HCT116 (cell line): ENCODE results near the gene REXO4. TPM values are rescaled to one million over a fixed set of nuclear protein-coding genes. Genes with fewer than 3 reads are reported as not detected.

Experiments
- ATAC-seq: fragments of 200-7000 bp; cut with Tn5 transposase; 2 replicates; pipeline ENCODE4 v1.9.1; 2020; ENCODE audit warnings: mild to moderate bottlenecking, moderate library complexity
- BruUV-seq: library from RNA; stranded (reverse); fragments of 400-500 nt; replicated peaks from 2 replicates; lab custom pipeline; 2021; lab: Mats Ljungman, UMichigan
- CTCF ChIA-PET: fragments of 300-600 bp; sonication (Branson Sonifier 250); formaldehyde crosslinking; loops from one replicate; lab custom pipeline; 2021; ENCODE audit warnings: antibody characterized with exemption; lab: Charles Lee
- POLR2A ChIA-PET: fragments of 300-600, 350-600 bp; sonication (Branson Sonifier 250); formaldehyde crosslinking; loops from one replicate; lab custom pipeline; 2021; ENCODE audit warnings: antibody characterized with exemption; lab: Charles Lee
- RAD21 ChIA-PET, 2 experiments: fragments of 300-600 bp; sonication (Branson Sonifier 250); formaldehyde crosslinking; loops; one replicate each; lab custom pipeline; 2023; ENCODE audit warnings: low total read pairs in 2 of 2; ENCODE audit not compliant: uncharacterized antibody in 2 of 2, unreplicated experiment in 2 of 2, low non-redundant PET in 1 of 2; lab: Charles Lee
- DNase-seq: peaks from one replicate; pipeline ENCODE4 v3.0.0-alpha.2; 2010; ENCODE audit warnings: low read depth, low spot score
- H2AFZ ChIP-seq: fragments of 200-600 bp; shearing (Covaris generic), sonication (generic); 2 replicates; pipeline ENCODE4 v1.6.1; 2017; ENCODE audit warnings: low read depth, mixed run types, mixed read lengths, antibody characterized with exemption, low read length; ENCODE audit not compliant: poor library complexity, severe bottlenecking
- H3K27ac ChIP-seq: 2 replicates; pipeline ENCODE4 v1.5.1; 2012; ENCODE audit warnings: low read depth, low read length
- H3K27me3 ChIP-seq: fragments of 200-600 bp; sonication (generic); 2 replicates; pipeline ENCODE4 v1.6.1; 2016; ENCODE audit warnings: mixed run types, low read length, mixed read lengths; ENCODE audit not compliant: insufficient read depth
- H3K36me3 ChIP-seq, 2 experiments: fragments of 200-500 bp in 1 of 2; fragments of 200-600 bp in 1 of 2; sonication (Bioruptor generic) in 1 of 2; sonication (generic) in 1 of 2; 2 replicates each; pipeline versions ENCODE4 v1.5.1 to v1.6.1; 2014 to 2016; ENCODE audit warnings: low read length in 2 of 2, inconsistent platforms in 1 of 2, mixed read lengths in 1 of 2, mixed run types in 1 of 2; ENCODE audit not compliant: insufficient read depth in 2 of 2, control insufficient read depth in 1 of 2
- H3K4me1 ChIP-seq, 2 experiments: fragments of 200-600 bp in 1 of 2; sonication (generic) in 1 of 2; 2 replicates each; pipeline versions ENCODE4 v1.5.1 to v1.6.1; 2012 to 2017; ENCODE audit warnings: low read length in 2 of 2, inconsistent platforms in 1 of 2, mild to moderate bottlenecking in 1 of 2, mixed read lengths in 1 of 2, mixed run types in 1 of 2, moderate library complexity in 1 of 2; ENCODE audit not compliant: insufficient read depth in 2 of 2, control insufficient read depth in 1 of 2
- H3K4me2 ChIP-seq: fragments of 200-600 bp; sonication (generic); 2 replicates; pipeline ENCODE4 v1.6.1; 2017; ENCODE audit warnings: mixed run types, low read length, mixed read lengths
- H3K4me3 ChIP-seq, 2 experiments: fragments of 200-600 bp in 1 of 2; sonication (generic) in 1 of 2; replicated peaks in 1 of 2; 2 replicates each; pipeline ENCODE4 v1.5.1; 2011 to 2016; ENCODE audit warnings: low read length in 2 of 2, control low read depth in 1 of 2, low read depth in 1 of 2, mild to moderate bottlenecking in 1 of 2, mixed read lengths in 1 of 2, mixed run types in 1 of 2
- H3K79me2 ChIP-seq: fragments of 200-600 bp; sonication (generic); 2 replicates; pipeline ENCODE4 v1.6.1; 2017; ENCODE audit warnings: mild to moderate bottlenecking, mixed run types, low read length, moderate library complexity, mixed read lengths; ENCODE audit not compliant: insufficient read depth
- H3K9ac ChIP-seq: fragments of 200-600 bp; sonication (generic); 2 replicates; pipeline ENCODE4 v1.6.1; 2016; ENCODE audit warnings: low read length, mixed read lengths
- H3K9me2 ChIP-seq: fragments of 200-600 bp; sonication (generic), shearing (Covaris generic); 2 replicates; pipeline ENCODE4 v1.6.1; 2017; ENCODE audit warnings: mixed run types, mild to moderate bottlenecking, moderate library complexity; ENCODE audit not compliant: insufficient read depth
- H3K9me3 ChIP-seq, 2 experiments: fragments of 200-500 bp in 1 of 2; fragments of 200-600 bp in 1 of 2; sonication (Bioruptor generic) in 1 of 2; sonication (generic) in 1 of 2; 2 replicates each; pipeline ENCODE4 v1.6.1; 2014 to 2017; ENCODE audit warnings: low read length in 2 of 2, mixed read lengths in 2 of 2, inconsistent platforms in 1 of 2, low read depth in 1 of 2, mild to moderate bottlenecking in 1 of 2, mixed run types in 1 of 2, moderate library complexity in 1 of 2; ENCODE audit not compliant: control insufficient read depth in 1 of 2, insufficient read depth in 1 of 2
- H4K20me1 ChIP-seq: fragments of 200-600 bp; sonication (generic), shearing (Covaris generic); 2 replicates; pipeline ENCODE4 v1.6.1; 2017; ENCODE audit warnings: mixed run types, mild to moderate bottlenecking, moderate library complexity; ENCODE audit not compliant: insufficient read depth
- ATF3 ChIP-seq: IDR thresholded peaks from 2 replicates; pipeline ENCODE4 v1.6.1; 2012
- CBX3 ChIP-seq: IDR thresholded peaks from 2 replicates; pipeline ENCODE4 v1.6.1; 2012; ENCODE audit warnings: low read depth
- CEBPB ChIP-seq: IDR thresholded peaks from 2 replicates; pipeline ENCODE4 v1.6.1; 2012; ENCODE audit warnings: low read depth
- CTCF ChIP-seq, 3 experiments: fragments of 200-600 bp in 1 of 3; sonication (generic) in 1 of 3; IDR thresholded peaks in 2 of 3; conservative IDR thresholded peaks in 1 of 3; 2 replicates each; pipeline ENCODE4 v1.5.1; 2012 to 2017; ENCODE audit warnings: low read depth in 2 of 3, low read length in 2 of 3, antibody characterized with exemption in 1 of 3, borderline replicate concordance in 1 of 3, control low read depth in 1 of 3, mild to moderate bottlenecking in 1 of 3, mixed read lengths in 1 of 3, mixed run types in 1 of 3, moderate library complexity in 1 of 3; ENCODE audit not compliant: insufficient read depth in 1 of 3
- EGR1 ChIP-seq: IDR thresholded peaks from 2 replicates; pipeline ENCODE4 v1.6.1; 2012; ENCODE audit warnings: low read depth
- ELF1 ChIP-seq: IDR thresholded peaks from 2 replicates; pipeline ENCODE4 v1.6.1; 2012; ENCODE audit warnings: low read depth, borderline replicate concordance
- JUND ChIP-seq: IDR thresholded peaks from 2 replicates; pipeline ENCODE4 v1.6.1; 2012
- MAX ChIP-seq: IDR thresholded peaks from 2 replicates; pipeline ENCODE4 v1.6.1; 2012
- POLR2A ChIP-seq: IDR thresholded peaks from 2 replicates; pipeline ENCODE4 v1.7.0; 2011; ENCODE audit warnings: borderline replicate concordance; ENCODE audit not compliant: insufficient read depth, insufficient read length; ENCODE audit errors: extremely low read depth
- SRF ChIP-seq: IDR thresholded peaks from 2 replicates; pipeline ENCODE4 v1.6.1; 2012; ENCODE audit warnings: low read depth
- YY1 ChIP-seq: IDR thresholded peaks from 2 replicates; pipeline ENCODE4 v1.6.1; 2011; ENCODE audit warnings: low read length, low read depth, moderate library complexity, mild to moderate bottlenecking; ENCODE audit not compliant: insufficient replicate concordance; ENCODE audit errors: extremely low read depth
- ZBTB33 ChIP-seq: IDR thresholded peaks from 2 replicates; pipeline ENCODE4 v1.6.1; 2011; ENCODE audit warnings: mild to moderate bottlenecking, low read length, moderate library complexity; ENCODE audit not compliant: insufficient replicate concordance; ENCODE audit errors: extremely low read depth
- ZFX ChIP-seq: fragments of 450-650 bp; IDR thresholded peaks from 2 replicates; pipeline ENCODE4 v1.6.1; 2017
- ZNF274 ChIP-seq: fragments of 200-500 bp; sonication (Bioruptor generic); IDR thresholded peaks from 2 replicates; pipeline ENCODE4 v1.6.1; 2014; ENCODE audit warnings: mild to moderate bottlenecking, low read depth, low read length, inconsistent platforms
- intact Hi-C: fragments of 100-400 bp; cut with micrococcal nuclease; formaldehyde crosslinking; loops from 2 replicates; pipeline ENCODE4 v1.10.0; 2022
- total RNA-seq: library from RNA; stranded (reverse); gene quantifications from one replicate; pipeline ENCODE4 v1.2.1, GENCODE V29; 2021; ENCODE audit not compliant: unreplicated experiment

Gene REXO4
- total RNA-seq, 1 experiment from 2014 or later = 24.6 TPM

GRCh38 chr9:133454943-133455673, 37.3 kb upstream of the REXO4 start:
- Histone ChIP-seq H3K9ac (no peak overlapping the region), H3K79me2 (no peaks in the 10 kb centered on the region), H4K20me1 (no peaks in the 10 kb centered on the region), H3K36me3 (no peaks in the 10 kb centered on the region), H3K27me3 (no peaks in the 10 kb centered on the region), H3K9me2 (no peaks in the 10 kb centered on the region), H2AFZ (no peak overlapping the region), H3K4me2 (no peak overlapping the region), H3K9me3 (no peaks in the 10 kb centered on the region), H3K4me3 (no peak overlapping the region), H3K27ac (no peak overlapping the region), H3K4me1 (peaks cover 14 to 15% of the 10 kb centered on the region in 2 experiments)
- ATAC-seq (no peak), DNase-seq (no peak)
- no TSS peak for BruUV-seq
- intact Hi-C loops = no loop called here
- no peak for TF ChIP-seq ZBTB33
- no peak for TF ChIP-seq POLR2A
- no peak for TF ChIP-seq ZFX
- no peak for TF ChIP-seq CTCF (IDR thresholded peaks at IDR 0.05 in 2 of 3, conservative IDR thresholded peaks at IDR 0.05 in 1 of 3; ENCODE audit: borderline replicate concordance in 1 of 3, insufficient read depth in 1 of 3, low read depth in 2 of 3, low read length in 2 of 3)
- no peak for TF ChIP-seq JUND
- no peak for TF ChIP-seq CEBPB
- no peak for TF ChIP-seq ZNF274
- TF ChIP-seq CBX3 = no peak
- TF ChIP-seq MAX = no peak
- TF ChIP-seq ELF1 = no peak
- TF ChIP-seq ATF3 = no peak
- no peak for TF ChIP-seq EGR1
- no peak for TF ChIP-seq SRF
- TF ChIP-seq YY1 = no peak
- ChIA-PET RAD21 (no interaction called here), POLR2A (no interaction called here), CTCF (no interaction called here)
